Fibroblast of skin of right quadriceps (primary cell): ENCODE results near the gene EXT2.

Source experiments
- DNase-seq: peaks from one replicate; pipeline ENCODE4 v3.0.0-alpha.2; 2013

Gene EXT2

DNA sequence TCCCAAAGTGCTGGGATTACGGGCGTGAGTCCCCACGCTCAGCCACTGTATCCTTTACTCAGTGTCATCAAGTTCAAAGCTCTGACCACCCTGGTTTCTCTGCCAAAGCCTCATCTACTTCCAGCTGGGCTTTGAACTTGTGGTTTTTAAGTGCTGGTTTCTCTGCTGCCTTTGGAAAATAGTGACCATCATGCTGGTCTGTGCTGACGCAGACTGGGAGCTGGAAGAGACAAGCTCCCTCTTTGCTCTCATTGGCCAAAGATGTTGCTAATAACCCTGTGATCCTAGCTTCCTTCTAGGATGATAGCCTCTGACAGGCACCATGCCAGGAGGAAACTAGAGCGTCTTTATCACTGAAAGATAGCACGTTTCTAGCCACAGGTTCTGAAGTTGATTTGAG lies 152.0 kb downstream of the EXT2 start:
- DNase-seq, result no peak

DNA sequence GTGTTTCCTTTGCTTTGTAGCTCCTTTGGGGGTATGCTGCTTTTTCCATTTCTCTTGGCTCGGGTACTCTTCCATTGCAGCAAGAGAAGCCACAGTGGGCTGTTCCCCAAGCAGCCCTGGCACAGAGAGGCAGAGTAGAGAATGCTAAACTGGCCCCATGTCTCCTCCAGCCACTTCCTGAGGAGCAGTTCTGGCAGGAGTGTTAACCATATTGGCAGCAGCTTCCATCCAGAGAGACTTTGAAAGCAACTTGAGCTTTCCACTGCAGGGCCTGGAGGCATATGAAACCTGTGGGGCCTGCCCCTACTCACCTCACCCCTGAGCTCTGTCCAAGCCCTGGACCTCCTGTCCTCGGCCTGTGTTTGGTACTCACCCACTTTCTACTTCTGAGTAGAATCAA lies 152.6 kb downstream of the EXT2 start:
- DNase-seq, result no peak

DNA sequence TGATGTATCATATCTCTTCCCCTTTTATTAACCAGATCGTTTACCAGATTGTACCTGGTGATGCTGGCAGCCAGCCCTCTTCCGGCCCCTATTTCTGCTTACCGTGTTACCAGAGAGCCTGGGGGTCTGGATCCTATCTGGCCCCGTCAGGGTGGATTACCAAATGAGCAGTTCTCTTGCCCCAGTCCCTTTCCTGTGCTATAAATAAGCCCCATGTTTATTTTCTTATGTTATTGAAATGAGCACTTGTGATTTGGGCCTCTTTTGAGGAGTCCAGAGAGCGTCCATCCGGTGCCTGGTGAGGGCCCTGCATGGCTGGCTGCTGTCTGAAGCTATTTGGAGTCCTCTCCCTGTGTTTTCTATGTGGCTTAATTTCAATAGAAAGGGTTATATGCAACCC lies 154.9 kb downstream of the EXT2 start:
- no peak for DNase-seq

DNA sequence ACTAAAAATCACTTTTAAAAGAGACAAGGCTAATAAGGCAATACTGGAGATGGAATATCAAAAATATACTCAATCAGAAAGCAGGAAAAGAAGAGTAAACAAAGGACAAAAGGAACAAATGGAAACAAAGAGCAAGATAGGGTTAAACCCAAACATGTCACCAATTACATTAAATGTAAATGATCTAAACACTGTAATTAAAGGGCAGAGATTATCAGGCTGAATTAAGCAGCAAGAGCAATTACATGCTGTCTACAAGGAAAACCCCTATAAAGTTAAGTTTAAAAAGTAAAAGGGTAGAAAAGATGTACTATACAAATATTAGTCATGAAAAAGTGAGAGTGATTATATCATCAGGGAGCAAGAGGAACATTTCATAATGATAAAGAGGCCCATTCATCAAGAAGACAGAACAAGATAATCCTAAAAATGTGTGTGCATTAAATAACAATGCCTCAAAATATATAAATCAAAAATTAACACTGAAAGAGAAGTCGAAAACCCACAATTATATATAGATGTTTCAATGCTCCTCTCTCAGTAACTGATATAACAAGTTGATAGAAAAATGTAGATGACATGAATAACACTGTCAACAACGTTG lies 157.6 kb downstream of the EXT2 start:
- no peak for DNase-seq

DNA sequence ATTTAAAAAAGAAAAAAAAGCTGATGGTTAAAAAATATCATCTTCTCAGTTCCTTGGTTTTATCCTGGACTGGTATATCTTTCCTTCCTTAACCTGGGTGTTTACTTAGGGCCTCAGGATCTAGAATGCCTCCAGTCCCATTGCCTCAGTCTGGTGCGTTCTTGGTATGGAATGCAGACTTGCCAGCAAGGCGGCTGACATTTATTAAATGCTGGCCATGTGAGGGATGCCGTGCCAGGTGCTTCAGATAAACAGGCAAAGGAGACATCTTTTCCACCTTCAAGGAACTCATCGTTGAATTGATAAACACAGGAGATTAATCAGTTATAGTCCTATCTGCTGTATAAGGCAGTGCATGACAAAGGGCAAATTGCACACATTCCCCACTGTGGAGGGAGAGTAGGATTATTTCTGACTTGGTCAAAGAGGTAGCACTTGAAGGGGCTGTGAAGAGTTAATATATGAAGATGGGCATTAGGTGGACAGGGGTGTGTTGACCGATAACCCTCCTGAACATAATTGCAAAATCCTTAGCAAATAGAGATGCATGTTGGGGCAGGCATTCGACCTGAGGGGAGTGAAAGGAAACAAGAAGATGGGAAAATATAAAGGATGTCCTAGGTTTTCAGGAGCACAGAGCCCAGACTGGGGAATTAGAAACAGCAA lies 160.1 kb downstream of the EXT2 start:
- no peak for DNase-seq

DNA sequence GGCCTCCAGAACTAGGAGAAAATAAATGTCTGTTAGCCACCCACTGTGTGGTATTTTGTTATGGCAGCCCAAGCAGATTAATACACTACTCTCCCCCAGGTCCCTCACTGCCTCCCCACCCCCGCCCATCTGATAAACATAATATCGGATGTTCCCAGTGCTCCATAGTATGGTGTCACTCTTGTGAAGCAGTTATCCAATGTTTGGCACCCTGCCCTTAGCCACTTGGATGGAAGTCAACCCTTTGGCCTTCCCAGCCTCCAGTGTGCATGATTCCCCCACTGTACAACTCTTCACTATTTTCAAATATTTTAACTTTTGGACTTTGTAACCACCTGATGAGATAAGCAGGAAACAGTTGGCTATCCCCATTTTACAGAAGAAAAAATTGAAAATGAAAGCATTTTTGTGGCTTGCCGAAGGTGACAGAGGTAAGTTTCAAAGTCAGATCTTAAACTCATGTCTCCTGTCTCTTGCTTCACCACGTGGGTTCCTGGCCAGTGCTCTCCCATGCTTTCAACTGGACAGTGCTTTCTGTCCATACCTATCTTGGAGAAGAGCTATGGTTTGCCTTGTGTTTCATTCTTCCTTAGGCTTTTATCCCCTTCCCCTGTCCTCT lies 161.3 kb downstream of the EXT2 start:
- DNase-seq, result no peak

DNA sequence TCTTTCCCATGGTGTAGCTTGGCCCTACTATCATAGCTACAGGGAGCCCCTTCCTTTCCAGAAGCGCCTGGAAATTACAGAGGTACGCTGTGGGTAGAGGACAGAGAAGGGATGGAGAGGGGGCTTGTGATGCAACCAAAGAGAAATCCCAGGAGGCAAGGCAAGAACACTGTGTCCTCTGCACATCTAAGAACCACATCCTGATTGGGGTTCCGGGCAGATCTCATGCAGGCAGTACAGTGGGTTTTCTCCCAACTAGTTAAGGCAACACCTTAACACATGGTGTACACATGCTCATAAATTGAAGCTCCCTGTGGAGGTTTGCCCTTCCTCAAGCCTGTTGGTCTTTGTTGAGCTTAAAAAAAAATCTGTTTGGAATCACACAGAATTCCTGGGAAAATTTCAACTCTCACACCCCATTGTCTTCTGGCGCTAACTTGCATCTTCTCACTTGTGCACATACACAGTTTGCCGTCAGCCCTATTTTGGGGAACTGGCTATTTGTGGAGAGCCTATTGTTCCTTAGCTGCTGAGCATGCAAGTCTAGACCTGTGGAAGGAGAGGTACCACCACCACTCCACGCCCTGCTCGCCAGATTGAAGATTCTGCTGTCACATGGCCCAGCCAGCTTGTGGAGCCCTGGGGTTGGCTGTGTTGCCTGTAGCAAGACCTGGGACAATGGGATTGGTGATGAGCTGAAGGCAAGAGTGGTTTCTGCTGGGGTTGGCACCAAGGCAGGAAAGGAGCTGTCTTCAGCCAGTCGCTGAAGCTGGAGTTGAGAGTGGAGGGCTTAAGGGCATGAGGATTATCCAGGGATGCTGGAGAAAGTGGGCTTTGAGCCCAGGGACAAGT lies 162.1 kb downstream of the EXT2 start:
- DNase-seq, result no peak

DNA sequence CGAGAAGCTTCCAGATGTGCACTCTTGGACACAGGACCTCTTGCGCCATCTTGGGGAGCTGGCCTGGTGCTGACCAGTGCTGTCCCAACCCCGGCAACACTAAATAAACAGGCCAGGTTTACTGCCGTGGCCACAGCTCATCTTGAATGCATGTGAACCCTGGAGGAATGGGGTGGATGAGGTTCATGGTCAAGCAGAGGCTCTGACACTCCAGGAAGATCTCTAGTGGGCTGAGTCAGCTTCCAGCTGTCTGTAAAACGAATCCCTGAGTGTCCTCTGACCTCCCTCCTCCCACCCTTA lies 162.7 kb downstream of the EXT2 start:
- no peak for DNase-seq

DNA sequence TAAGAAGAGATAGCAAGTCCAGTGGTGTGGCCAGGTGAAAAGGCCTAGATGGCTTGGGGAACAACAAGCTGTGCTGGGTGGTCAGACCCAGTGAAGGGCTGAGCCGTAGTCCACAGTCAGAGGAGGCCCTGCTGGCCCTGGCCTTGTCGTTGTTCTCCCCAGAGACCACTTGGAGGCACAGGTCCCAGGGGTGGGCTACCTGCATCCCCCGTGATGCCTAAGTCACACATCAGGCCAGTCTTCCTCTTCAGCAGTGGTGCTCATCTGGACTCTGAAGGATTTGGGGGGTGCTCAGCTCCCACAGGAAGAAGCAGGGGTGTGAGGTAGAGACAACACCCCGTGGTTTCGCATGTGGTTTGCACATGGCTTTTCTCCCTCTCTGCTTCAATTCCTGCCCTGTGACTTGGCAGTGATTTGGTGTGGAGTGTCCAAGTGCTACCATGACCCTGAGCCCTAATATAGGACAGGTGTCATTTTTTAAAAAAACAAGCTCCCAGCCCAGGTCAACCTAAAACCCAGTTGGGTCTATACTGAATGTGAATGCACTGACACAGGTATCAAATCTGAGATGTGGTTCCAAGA lies 163.5 kb downstream of the EXT2 start:
- DNase-seq, result no peak

DNA sequence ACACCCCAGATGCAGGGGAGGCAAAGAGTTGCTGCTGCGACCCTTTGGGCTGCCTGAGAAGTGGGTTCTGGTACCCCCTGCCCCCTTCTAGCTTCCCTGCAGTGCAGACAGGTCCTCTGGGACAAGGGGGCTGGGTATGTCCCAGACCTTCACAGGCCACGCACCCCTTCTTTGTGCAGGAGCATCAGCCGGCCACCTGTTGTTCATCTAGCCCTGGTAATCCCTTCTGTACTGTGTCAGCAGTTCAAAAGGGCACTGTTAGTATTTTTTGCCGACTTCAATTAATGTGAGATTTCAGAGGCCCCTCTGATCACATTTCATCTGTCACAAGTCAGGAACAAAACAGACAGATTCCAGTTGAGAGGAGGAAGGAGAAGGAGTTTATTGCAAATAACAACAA lies 164.6 kb downstream of the EXT2 start:
- DNase-seq, result no peak

DNA sequence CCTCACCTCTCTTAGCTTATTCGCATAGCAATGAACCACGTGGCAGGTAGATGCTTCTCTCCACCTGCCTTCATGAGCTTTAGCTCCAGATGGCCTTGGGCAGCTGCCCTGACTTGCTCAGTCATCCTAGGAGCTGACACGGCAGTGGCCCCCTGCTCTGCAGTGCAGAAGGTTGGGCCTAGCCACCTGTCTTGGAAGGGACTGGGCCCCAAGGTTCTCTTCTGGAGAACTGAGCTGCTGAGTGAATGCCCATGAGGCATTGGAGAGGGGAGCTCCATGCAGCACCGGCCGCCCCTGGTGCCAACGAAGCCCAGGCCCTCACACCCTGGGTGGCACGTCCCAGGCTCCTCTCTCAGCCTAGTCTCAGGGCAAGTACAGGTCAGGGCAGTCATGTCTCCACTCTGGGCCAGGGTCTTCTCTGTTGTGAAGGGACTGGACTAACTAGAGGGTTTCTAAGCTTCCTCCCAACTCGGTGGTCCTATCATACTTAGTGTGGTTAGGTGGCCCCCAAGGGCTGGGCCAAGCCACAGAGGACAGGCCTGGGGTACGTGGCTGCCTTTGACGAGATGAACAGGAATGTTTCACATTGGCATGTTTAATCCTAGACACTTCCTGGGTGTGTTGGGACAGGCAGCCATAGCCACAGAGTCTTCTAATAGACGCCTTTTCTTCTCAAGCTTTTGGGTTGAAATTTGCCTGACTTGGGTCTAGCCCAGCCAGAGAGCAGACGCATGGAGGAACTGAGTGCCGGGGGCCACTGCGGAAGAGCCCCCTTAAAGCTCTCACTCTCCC lies 166.5 kb downstream of the EXT2 start:
- no peak for DNase-seq

DNA sequence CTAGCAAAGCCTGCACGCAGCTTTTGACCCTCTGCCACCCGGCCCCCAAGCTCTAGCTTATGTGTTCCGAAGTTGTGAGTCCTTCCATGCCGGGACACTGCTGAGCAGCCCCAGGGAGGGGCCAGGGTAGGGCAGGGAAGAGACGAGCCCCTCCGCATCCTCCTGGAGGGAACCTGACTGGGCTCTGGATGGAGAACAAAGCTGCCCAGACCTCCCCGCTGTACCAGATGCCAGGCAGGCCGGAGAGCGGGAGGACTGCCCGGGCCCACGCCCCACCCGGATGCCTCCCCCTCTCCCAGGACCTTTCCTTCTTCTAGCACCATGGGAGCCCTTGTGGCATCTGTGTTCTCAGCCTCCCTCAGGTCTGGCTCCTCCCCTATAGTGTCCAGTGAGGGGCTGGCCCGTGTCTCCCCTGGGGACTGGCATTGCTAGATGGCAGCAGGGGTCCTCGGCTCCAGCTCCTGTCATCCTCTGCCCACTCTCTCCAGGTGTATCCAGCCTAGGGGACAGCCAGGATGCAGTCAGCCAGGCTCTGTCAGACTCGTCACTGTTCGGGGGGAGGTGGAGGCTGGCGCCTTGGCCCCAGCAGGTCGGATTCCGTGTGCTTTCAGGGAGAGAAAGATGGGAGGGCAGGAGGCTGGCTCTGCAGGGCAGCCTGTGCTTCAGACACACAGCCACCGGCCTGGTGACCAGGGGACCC lies 168.4 kb downstream of the EXT2 start:
- DNase-seq, result no peak

DNA sequence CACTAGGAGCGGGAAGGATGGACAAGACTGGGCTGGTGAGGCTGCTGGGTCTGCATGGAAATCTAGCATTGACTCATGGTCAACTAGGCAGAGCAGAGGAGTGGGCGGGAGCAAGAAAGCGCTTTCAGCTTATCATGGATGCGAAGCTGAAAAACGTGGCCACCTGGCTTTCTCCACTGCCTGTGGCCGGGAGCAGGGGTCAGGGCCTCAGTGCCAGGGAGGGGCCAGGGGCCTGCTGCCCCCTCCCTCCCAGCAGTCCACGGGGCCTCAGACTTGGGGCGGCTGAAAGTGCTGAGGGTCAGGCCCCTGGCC lies 168.9 kb downstream of the EXT2 start:
- DNase-seq, result no peak

DNA sequence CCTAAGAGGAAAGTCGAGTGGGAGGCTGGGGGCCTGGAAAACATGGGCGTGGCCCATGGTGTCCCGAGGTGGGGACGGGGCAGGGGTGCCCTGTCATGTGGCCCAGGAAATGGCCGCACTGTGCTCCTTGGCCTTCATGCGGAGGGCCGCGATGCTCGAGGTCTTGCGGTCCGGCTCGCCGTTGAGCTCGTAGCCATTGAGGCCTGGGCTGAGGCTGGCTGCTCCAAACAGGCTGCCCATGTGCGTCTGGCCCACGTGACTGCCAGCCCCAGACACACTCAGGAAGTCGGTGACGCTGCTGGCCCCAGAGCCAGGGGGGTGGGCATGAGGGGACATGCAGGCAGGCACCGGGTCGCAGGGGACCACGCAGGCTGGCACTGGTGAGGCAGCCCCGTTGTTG lies 169.3 kb downstream of the EXT2 start:
- no peak for DNase-seq

DNA sequence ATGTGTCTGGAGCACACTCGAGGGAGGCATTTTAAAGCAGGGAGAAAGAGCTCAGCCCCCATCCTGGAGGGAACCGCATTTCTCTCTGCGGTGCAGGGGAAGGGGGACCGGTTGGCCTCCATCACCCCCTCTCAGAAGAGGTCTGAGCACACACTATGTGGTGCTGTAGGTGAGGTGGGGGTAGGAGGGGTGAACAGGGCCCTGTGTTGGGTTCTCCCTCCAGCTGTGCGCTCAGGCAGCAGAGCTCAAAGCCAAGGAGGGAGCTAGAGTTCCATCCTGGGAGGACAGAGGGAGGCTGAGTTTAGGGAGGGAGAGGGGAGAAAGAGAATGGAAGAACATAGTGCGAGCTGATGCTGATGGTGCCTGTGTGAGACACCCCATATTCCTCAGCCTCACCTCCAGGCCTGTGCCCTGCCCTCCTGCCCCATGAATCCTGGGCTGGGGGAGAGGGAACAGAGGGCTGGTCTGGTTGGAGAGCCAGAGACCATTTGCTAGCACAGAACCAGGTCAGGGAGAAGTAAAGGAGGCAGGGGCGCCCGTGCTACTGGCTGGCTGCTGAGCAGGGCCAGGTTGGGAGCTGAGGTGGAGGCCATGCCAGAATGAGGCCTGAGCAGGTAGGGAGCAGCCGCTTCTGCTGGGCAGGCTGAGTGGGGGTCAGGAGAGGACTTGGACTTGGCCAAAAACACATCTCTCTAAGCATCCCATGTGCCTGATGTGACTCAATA lies 170.7 kb downstream of the EXT2 start:
- no peak for DNase-seq

DNA sequence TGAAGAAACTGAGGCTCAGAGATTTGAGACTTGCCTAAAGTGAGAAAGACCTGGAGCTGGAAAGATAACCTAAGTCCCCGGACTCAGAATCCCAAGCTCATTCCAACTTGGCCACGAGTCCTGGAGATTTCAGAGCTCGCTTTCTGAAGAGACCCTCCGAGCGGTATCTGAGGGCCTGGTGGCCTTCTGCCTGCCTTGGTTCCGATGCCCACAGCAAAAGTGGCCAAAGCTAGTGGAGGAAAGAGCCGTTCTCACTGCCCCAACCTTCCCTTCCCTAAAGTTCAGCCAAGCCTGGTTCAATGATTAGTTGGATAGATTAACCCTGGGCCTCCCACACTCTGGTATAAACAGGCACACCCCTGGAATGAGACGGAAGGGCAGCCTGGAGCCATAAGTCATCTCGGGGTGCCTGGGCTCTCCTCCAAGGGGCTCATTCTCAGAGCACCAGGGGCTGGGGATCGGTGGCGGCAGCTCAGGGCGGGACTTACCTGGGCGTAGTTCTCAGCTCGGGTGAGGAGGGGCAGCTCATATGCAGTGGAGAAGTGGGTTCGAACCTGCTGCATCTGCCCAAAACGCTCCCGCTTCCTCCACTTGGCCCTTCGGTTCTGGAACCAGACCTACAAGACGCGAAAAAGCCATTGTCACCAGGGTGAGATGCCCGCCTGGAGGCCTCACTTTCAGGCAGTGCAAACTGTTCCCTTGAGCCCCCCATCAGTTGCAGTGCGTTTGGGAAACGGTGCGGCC lies 171.7 kb downstream of the EXT2 start:
- no peak for DNase-seq

DNA sequence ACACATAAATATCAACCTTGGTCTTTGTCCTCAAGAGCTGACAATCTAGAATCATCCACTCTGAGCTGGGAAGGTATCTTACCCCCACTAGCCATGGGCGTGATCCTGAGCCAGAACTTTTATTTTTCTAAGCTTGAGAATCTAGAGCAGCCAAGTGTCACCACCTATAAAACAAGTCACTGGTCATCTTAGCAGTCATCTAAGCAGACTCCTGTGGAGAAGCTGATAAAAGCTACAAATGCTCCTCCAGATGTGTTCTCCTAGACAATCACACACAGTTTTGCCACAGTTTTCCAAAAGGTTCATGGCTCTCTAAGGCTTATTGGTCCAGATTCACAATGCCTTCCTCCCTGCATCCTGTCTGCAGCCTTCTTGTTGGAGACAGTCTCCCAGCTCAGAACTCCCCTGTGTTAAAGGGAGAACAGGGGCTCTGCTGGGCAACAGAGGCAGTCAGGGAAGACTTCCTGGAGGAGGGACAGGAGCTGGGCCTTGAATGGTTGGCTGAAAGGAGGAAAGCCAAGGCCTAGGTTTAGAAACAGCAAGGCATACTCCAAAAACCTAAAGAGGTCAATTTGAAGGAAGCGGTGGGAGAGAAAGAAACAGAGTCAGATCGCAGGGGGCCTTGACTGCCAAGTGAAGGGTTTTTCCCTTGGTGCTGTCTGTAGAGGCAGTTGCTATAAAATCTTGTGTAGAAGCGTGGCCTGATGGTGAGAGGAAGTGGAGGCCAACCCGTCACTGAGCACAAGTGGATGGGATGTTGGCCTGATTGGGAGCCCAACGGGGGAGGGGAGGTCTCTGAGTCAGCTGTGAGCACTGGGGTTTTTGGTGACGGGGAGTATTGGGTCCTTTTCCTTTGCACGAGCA lies 172.5 kb downstream of the EXT2 start:
- no peak for DNase-seq

DNA sequence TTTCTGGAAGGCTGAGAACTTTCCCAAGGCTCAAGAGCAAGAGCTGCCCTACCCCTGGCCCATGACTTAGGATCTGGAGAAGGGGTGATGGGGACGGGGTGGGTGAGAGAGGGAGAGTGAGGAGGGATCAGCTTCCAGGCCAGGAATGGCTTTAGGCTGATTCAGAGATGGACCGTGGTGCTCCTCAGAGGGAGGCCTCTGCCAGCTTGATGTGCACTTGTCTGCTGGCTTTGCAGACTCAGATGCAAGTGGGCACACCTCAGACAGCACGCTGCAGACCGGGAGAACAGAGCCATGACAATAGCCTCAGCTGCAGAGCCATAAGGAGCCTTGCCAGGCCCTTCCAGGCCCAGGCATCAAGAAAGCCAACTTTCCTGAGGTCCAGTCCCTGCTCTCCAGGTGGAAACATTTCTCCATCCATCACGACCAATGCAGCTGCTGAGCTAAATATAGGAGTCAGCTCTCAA lies 173.2 kb downstream of the EXT2 start:
- no peak for DNase-seq
